CD4-positive, alpha-beta T cell treated with Interleukin-17A for 4 hours (primary cell): ENCODE data around the gene SMIM20.
"Not testable (repeated sequence)": the region's sequence is repeated elsewhere in the genome, so short reads cannot be mapped to it uniquely, and the experiment has no call there.

Source experiments
- DNase-seq: peaks from one replicate; pipeline ENCODE4 v3.0.0-alpha.2; 2020; ENCODE audit warnings: mixed read lengths

Gene SMIM20

DNA sequence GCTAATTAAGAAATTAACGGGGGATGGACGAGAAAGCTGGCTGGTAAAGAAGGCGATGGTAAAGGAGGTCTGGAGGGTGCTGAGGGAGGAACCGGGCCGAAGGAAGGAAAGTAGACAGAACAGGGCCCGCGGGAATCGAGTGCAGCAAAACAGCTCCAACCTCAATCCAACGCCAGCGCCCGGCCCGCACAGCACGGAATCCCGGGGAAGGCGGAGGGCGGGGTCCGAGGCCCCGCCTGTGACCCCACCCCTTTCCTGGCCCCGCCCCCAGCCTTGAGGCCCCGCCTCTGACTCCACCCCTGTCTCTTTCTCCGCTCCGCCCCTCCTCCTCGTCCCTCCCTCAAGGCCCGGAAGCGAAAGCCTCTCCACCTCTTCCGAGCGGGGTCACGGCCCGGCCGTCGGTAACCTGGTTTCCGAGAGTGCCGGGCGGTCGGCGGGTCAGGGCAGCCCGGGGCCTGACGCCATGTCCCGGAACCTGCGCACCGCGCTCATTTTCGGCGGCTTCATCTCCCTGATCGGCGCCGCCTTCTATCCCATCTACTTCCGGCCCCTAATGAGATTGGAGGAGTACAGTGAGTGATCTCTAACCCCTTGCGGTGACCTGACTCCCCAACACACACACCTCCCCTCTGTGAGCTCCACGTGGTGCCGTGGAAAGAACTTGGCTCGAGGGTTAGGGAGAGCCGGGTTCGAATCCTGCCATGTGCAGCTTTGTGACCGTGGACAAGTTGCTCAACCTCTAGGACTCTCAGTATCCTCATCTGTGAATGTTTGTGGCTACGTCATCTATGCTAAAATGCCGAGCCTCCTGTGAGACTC, at the start of gene SMIM20:
TSS of gene SMIM20 (plus strand) at position 370 of the 819 bp plus-strand sequence. CDS start at position 464, 94 bp downstream.
- peak; percentile 89 for DNase-seq

DNA sequence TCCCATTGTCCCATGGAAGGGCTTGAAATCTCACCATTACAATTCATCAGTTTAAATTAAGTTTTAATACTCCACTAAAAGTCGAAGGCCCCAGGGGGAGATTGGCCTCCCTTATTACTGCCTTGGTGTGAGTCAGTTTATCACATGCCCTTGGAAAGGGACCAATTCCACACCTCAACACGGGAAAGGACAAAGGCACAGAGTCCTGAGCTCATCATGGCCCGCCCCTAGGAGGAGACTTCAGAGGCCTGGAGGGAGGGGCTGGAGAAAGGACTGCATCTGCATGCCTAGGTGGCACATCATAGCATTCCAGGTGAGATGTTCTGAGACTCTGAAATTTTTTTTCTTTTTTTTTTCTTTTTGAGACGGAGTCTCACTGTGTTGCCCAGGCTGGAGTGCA, 48.4 kb upstream of the SMIM20 start:
- no peak for DNase-seq

DNA sequence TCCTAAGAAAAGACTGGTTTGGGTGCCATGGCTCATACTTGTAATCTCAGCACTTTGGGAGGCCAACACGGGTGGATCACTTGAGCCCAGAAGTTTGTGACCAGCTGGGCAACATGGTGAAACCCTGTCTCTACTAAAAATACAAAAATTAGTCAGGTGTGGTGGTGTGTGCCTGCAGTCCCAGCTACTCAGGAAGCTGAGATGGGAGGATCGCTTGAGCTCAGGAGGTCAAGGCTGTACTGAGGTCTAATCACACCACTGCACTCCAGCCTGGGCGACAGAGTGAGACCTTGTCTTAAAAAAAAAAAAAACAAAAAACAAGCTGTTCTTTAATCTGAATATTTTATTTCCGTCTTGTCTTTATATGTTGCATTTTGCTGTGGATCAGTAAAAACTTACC, 47.6 kb upstream of the SMIM20 start:
- not testable (repeated sequence) for DNase-seq

DNA sequence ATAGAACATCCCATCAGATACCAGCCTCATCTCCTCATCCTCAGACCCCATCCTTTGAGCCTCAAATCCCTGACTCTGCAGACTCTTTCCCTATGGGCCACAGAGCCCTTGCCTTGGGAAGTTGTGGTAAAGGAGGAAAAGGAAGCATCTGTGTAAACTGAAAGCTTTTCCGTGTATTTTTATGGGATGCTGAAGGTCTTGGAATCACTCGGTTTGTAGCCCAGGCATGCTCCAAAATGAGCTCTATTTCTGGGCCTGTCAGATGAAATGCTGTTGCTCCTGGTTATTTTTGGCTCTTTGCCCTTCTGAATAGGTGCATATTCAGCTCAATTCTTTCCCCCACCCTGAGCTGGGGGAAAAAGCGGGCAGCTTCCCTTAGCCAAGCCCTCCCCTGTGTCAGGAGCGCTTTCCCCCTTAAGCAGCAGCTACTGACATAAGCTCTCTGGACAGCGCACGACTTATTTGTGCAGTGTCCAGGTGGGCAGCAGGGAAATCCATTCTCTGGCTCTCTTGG, 46.2 kb upstream of the SMIM20 start:
- no peak for DNase-seq

DNA sequence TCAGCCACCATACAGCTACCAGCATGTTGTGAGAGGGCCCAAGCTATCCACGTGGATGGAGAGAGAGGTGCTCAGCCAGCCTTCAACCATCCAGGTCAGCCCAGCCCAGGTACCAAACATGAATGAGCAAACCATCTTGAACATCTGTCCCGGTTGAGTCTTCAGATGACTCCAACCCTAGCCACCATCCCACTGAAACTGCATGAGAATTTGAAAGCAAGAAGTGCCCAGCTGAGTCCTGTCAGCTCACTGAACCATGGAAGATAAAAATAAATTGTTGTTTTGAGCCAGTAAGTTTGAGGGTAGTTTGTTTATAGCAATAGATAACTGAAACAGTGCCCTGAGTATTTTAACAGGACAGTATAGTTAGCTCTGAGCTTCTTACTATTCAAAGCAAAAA, 43.9 kb upstream of the SMIM20 start:
- DNase-seq, result no peak

DNA sequence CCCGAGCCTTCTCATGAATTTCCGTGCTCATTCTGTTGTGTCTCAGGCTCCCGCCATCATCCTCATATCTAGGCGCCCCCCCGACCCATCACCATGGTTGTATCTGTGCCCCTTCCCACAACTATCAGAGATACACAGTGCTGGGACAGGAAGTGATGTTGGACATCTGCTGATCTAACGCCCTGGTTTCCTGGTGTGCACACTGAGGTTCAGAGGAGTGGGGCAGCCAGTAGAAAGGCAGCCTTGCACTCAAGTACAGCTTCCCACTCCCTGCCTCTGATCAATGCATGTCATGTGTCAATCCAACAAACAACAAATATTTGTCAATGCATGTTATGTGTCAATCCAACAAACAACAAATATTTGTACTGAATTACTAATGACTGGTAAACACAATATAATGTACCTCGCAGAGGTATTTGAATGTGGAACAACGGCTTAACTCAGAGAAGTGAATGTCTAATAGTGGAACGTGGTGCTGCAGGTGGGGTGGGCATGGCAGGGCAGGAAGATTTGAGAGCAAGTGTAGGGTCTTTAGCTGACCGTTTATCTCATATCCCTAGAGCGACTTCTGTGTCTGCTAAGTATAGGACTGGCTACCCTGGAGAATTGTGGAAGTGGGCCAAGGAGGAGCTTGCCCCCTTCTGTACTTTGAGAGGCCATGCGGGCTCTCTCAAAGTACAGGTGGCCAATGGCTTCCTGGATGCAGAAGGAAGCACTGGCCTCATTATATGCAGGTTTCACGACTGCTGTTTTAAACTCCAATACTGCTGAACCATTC, 41.0 kb upstream of the SMIM20 start:
- no peak for DNase-seq

DNA sequence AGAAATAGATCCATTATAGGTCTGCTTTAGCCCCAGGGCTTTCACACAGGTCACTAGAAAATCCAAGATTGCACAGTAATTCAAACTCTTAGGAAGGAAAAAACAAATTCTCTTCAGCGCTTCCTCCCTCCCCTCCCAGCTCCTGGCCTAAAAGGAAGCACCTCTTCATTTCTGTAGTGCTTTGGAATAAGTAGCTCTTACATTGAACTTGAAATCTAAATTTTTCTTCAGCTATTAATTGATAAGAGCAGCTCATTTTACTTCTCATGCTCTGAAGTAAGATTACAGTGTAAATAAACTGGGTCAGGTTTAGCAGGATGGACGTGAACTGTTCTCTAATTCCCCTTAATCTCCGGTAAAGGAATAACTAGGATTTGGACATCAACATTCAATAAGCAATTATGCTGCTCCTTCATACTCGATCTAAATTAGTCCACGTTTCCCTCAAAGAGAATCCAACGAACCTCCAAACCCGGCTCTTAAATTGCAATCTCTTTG, 40.3 kb upstream of the SMIM20 start:
- no peak for DNase-seq

DNA sequence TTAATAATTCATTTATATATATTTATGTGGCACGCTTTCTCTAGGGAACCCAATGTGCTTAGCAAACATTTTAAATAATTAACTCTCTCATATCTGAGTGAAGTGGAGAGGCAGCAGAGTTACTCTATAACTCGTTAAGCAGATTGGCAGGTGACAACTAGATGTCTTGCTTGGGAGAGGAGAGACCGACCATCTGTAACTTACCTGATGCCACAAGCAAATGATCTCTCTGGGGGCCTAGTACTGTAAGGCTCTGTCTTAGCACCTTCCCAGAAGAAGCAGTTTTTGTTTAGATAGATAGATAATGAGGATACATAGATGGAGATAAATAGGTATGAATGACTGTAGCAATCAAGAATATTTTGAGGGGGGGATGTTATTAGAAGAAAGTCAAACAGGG, 39.4 kb upstream of the SMIM20 start:
- no peak for DNase-seq

DNA sequence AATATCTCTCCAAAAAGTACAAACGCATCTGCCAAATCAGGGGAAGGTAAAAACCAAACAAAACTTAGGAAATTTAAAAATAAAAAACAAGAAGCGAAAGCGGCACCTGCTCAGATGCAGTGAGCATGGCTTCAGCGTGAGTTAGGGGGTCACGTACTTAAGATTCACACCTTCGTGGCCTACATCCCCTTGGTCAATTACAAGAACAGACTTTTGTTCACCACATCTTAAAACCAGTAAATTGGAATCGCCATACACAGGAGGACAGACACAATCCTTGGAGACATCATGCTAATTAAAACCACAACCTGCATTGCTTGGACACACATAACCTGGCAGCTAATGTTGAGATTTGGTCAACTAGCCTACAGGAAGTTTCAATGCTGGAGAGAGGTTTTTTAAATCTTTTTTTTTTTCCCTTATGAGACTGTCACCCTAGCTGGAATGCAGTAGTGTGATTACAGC, 38.7 kb upstream of the SMIM20 start:
- no peak for DNase-seq

DNA sequence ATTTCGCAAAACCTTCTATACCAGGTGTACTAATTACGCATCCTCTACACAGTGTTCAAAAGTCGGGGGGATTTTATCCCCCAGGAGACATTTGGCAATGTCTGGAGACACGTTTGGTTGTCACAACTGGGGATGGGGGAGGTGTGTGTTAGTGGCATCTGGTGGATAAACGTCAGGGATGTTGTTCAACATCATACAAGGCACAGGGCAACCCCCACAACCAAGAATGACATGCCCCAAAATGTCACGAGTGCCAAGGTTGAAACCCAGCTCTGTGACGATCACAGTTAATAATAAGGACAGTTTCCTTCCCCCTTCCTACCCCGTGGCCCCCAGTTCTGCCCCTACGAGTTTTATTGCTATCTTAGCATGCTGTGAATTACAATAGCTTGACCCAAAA, 35.3 kb upstream of the SMIM20 start:
- no peak for DNase-seq

DNA sequence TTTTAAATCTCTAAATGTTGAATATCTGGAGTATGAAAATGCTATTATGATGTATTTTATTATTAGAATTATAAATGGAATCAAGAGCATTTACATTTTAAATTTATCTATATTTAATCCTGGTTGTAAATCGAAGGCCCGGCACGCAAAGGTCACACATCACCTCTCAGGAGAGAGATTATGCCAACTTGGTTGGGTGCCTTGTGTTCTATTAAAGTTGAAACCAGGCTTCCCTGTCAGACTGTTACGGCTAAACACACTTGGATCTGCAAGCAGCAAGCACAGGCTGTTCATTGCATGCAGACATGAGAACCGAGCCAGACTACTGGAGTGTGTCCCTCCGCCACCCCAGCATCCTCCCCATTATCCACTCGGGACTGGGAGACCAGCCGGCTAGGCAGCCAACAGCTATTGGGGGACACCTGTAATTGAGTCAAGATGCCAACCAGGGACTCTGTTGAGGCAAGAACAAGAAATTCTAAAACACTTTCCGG, 34.9 kb upstream of the SMIM20 start:
- DNase-seq, result no peak

DNA sequence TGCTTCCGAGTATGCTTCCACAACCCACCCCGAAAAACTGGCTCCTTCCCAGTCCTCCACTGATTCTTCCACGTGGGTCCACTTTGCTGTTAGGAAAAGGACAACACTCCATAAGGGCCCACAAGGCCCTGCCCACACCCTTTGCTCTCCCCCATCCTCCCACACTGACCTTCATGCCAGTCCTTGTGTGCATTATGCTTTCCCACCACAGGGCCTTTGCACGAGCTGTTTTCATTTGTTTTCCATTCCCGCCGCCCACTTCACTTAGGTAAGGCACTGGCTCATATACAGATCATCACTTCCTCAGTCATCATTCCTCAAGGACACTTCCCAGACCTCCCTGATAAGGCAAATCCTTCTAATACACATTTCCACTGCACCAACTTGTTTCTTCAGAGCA, 34.4 kb upstream of the SMIM20 start:
- DNase-seq, result no peak

DNA sequence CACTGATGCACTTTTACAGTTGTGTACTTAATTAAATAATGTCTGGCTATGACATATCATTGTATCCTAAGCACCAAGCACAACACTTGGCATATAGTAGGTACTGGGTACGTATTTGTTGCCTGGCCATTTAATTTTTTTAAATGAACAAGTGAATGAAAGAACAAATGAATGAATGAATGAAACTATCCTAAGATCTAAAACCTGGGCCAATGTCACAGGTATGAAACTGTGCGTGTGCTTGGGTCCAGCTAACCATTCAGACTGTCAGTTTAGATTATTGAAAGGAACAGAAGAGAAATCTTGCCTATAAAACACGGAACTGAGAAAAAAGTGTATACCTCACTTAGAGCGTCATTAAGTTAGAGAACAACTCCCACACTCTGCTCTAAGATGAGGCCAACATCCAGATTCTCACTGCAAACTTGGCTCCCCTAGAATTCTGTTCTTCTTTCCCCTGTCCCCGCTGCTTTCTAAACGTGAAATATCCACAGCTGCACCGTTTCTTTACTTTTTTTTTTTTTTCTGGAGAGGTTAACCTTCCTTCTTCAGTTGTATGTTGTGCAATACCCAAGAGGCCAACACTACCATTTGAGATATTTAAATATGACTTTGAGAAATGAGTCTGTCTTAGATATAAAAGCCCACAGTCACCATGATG, 33.9 kb upstream of the SMIM20 start:
- DNase-seq, result no peak

DNA sequence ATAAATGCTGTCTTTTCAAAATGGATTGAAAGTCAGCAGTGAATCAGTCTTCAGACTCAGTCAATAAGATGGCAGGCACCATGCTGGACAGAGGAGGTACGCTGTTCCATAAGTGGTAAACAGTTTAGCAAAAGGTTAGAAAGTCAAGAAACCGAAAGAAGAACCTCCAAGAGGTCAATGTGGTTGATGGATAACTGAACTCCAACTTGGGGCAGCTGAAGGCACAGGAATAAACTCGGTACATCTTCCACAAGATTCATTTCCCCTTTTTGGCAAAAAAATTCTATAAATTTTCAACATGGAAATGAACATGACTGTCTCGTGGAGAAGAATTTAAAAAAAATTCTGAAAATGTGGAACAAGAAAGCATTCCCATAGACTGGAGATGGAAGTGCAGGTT, 32.8 kb upstream of the SMIM20 start:
- no peak for DNase-seq

DNA sequence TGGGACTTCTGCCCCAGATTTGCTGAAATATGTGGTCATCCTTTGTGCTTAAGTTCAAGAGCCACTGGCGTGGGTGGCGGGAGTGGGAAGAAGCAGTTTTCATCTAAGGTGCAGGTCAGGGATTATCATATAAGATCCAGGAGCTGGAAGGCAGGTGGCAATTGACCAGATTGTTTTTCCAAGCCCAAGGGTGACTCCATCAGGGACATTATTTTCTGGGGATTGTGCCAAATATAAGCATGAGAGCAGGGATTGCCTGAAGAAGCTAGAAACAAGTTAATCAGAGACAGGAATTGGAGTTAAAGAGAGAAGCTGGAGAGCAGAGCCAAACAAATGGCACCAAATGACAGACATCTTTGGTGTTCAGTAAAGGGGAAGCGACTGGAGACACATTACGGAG, 31.8 kb upstream of the SMIM20 start:
- DNase-seq, result no peak

DNA sequence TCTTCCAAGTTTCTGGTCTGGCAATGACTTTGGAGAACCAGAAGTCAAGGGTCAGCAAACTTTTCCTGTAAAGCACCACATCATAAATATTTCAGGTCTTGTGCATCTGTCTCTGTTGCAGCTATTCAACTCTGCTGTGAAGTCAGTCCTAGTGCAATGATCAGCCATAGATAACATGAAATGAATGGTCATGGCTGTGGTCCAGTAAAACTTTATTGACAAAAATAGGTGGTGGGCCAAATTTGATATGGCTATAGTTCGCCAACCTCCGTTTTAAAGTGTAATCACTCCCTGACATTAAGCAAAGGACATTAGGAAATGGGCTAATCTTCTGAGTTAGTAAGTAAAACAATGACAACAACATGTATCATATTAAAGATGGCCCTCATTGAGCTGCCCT, 30.5 kb upstream of the SMIM20 start:
- no peak for DNase-seq

DNA sequence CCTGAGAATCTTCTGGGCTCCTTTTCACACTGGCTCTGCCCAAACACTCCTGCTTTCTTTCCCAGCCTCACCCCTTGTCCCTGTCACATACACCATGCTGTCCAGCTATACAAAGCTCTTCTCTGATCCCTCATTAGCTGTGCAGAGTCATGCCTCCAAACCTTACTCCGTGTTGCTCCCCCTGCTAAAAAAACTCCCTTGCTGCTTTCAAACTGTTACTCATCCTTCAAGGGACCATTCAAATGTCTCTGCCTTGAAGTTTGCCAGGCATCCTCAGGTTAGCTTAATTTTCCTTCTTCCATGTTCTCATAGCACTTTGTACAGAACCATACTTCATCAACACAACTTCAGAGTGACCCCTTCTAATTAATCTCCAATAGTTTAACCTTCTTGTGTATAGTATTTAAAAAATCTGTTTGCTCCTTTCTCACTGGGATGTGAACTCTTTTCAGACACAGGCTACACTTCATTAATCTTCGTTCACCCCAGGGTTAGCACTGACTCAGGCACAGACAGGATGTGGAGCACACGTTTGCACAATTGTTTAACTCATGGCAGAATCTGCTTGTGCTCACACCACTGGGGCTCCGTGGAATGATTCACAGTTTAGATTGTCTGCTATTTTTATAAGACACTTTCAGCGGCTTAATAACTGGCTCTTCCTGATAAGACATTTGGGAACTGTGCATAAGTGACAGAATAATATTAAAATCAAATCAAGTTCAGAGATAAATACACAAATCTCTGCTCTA, 29.8 kb upstream of the SMIM20 start:
- DNase-seq, result no peak

DNA sequence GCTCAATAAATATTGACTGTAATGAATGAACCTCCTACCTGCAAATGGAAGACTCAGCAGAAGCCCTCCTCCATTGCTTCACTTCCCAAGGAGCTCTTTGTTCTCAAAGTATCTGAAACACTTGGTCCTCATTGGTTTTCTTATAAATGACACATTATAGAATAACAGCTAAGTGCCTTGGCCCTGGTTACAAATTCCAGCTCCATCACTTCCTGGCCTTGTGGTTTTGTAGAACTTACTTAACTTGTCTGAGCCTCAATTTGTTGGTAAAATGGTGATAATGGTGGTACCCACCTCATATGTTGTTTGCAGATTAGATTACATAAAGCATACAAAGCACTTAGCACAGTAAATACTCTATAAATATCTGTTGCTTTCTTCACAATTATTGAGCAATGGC, 25.2 kb upstream of the SMIM20 start:
- DNase-seq, result no peak

DNA sequence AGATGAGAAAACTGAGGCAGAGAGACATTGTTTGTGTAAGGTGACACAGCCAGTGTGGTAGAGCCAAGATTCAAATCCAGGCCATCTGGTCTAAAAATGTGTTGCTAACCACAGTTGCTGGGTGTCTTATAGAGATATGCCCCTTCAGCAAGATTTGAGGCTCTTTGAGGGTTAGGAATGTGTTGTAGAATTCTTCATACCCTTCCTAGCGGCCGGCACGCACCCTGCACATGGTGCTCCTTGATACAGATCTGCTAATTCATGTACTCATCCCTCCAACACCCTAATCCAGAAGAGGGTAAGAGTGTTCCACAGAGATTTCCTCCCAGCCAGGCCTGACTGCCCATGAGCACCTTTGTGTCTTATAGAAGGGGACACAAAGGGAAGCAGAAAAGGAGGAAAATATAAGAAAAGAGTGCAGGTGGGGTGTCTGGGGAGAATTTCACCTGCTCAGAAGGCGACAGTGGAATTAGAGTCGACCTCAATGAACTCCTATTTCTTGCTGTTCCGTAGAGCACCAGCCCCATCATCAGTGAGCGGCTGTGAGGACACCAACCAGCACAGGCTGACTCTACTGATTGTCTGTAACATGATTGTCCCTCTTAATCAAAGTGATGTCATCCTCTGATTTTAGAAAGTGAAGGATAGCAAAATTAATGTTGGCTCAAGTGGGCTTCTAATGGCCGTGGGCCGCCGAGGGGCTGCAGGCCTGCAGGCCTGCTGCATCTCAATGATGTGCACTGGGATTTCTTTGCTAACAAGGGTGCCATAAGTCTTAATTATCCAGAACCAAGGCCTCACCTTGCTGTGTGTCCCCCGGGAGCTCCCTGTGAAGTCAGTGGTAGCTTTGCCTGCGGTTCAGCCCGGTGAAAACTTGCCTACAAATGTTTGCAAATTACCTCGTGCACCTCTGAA, 24.2 kb upstream of the SMIM20 start:
- no peak for DNase-seq

DNA sequence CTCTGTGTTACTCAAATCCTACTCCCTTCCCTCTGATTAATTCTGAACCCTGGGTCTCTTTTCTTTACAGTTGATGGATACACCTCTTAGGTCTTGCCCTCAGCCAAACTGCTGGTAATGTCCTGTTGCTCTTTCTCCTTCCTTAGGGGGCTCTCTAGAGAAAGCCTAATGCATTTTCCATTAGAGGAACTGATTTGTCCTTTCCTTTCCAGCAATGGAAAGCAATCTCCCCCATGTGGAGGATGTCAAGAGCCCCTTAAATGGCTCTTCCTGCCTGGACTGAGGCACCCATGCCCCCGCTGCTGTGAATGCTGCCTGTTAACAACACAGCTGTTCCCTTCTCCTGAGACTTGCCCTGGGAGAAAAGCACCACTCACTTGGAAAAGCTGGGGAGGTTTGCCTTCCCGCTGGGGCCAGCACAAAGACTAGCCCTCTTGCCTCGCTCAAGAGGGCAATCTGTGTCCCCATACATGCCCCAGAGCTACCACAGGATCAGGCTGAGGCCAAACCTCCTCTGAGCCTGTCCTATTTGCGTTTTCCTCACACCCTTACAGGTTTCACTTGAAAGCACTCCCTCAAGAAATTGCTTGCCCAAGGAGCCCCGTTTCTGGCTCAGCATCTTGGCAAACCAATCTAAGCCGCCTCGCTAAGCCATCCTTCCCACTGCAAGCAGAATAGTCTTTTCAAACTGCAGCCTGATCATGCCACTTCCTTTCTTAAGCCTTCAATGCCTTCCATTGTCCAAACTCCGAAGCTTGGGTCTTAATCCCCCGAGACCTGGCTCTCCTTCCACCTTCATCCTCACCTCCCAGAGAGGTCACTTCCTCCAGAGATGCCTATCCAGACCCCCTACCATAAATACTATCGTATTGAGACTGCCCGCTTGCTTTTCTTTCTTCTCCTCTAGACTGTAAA, 23.2 kb upstream of the SMIM20 start:
- DNase-seq, result no peak
